Measurements from ENCODE around the gene PIWIL1. TPM values are rescaled to one million over a fixed set of nuclear protein-coding genes. Genes with fewer than 3 reads are reported as not detected.

Gene PIWIL1
- total and polyA plus RNA-seq, 2 donors (not counting 1 experiment from before 2014, with no cell fraction given): not detected

DNA sequence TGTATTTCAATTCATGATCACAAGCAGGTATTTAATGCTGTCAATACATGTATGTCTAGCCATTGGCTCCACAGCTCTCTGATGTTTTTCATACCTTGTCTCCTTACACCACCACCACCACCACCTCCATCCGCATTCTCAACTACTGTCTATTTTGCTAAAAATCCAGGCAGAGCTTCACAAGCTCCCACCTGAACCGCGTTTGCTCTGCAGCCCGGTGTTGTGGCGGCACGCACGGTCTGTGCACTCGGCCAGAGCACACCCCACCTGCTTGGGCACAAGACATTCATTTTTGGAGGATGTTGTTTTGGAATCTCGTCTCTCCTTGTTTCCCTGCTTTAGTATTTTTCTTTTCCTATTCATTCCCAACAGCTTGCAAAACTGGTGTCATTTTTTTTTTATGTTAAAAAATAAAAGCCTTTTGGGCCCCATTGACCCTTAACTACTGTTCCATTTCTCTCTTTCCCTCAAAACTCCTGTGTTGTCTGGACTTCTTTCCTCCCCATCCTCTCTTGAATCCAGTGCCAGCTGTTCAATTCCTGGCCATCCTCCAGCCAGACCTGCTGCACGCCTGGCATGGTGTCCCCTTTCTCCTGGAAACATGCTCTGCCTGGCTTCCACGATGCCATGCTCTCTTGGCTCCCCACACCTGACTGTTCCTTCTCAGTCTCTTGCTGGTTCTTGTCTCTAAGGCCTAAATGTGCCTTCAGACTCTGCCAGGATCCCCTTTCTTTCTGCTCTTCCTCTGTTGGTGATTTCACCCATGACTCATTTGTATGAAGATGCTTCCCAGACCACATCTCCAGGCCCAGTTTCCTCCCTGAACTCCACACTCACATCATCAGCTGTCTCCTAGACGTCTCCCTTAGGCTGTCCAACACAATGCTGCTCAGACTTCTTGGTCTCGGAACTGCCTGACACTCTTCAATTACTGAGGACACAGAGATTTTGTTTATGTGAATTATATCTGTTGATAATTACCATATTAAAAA, 37.9 kb downstream of the PIWIL1 start:
- Histone ChIP-seq H3K79me2 (ENCODE audit: control insufficient read depth, insufficient read depth, low read length) (no peaks in the 10 kb centered on the region), H3K4me2 (ENCODE audit: extremely low read depth, insufficient read depth, low read length) (no peak overlapping the region), H3K4me1 (ENCODE audit: control insufficient read depth, extremely low read depth, insufficient read depth, low read length) (no peaks in the 10 kb centered on the region), H3K27me3 (ENCODE audit: control insufficient read depth, insufficient read depth, low read length) (no peaks in the 10 kb centered on the region), H3K9me3 (ENCODE audit: control insufficient read depth, insufficient read depth, low read depth, low read length) (no peaks in the 10 kb centered on the region), H2AFZ (ENCODE audit: low read length) (no peak overlapping the region), H3K27ac (ENCODE audit: insufficient read depth, low read length) (no peak overlapping the region), H3K4me3 (replicated peaks in 1 of 4; ENCODE audit: control extremely low read depth in 1 of 4, insufficient read depth in 1 of 4, low read depth in 3 of 4, low read length in 4 of 4) (no peak overlapping the region), H4K20me1 (ENCODE audit: control insufficient read depth, extremely low read depth, insufficient read depth, low read length) (no peaks in the 10 kb centered on the region), H3K36me3 (ENCODE audit: control insufficient read depth, insufficient read depth, low read length) (no peaks in the 10 kb centered on the region), H3K9ac (ENCODE audit: insufficient read depth, low read length) (no peak overlapping the region)
- DNase-seq (ENCODE audit: low read depth in 2 of 2): no peak
- TF ChIP-seq, protein P1, sequence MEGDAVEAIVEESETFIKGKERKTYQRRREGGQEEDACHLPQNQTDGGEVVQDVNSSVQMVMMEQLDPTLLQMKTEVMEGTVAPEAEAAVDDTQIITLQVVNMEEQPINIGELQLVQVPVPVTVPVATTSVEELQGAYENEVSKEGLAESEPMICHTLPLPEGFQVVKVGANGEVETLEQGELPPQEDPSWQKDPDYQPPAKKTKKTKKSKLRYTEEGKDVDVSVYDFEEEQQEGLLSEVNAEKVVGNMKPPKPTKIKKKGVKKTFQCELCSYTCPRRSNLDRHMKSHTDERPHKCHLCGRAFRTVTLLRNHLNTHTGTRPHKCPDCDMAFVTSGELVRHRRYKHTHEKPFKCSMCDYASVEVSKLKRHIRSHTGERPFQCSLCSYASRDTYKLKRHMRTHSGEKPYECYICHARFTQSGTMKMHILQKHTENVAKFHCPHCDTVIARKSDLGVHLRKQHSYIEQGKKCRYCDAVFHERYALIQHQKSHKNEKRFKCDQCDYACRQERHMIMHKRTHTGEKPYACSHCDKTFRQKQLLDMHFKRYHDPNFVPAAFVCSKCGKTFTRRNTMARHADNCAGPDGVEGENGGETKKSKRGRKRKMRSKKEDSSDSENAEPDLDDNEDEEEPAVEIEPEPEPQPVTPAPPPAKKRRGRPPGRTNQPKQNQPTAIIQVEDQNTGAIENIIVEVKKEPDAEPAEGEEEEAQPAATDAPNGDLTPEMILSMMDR (conservative IDR thresholded peaks at IDR 0.05 in 1 of 2, IDR thresholded peaks at IDR 0.05 in 1 of 2; ENCODE audit: low read depth in 1 of 2, low read length in 2 of 2): no peak
- TF ChIP-seq EZH2 (IDR thresholded peaks at IDR 0.05; ENCODE audit: low read length, missing control alignments): no peak

DNA sequence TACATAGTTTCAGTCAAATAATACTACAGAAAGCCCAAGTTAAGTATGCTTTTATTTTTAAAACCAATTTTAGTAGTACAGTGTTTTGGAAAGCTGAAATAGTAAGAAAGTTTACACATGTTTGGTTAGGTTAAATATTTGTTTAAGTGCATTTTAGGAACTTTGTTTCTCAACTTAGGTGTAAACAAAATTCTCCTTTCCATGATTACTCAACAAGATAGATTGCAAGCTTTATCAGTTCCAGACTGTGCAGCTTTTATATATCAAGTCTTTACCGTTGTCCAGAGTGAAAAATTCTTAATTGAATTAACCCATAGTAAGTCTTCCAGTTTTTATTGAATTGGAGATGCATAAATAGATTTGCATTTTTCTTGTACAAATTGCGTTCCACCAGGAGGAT, 45.1 kb downstream of the PIWIL1 start:
- no peaks in the 10 kb centered on the region for H4K20me1 ChIP-seq (ENCODE audit: control insufficient read depth, extremely low read depth, insufficient read depth, low read length)
- no peaks in the 10 kb centered on the region for H3K36me3 ChIP-seq (ENCODE audit: control insufficient read depth, insufficient read depth, low read length)
- no peaks in the 10 kb centered on the region for H3K9me3 ChIP-seq (ENCODE audit: control insufficient read depth, insufficient read depth, low read depth, low read length)
- TF ChIP-seq, protein P1 (conservative IDR thresholded peaks at IDR 0.05 in 1 of 2, IDR thresholded peaks at IDR 0.05 in 1 of 2; ENCODE audit: low read depth in 1 of 2, low read length in 2 of 2): no peak
- no peak for TF ChIP-seq EZH2 (IDR thresholded peaks at IDR 0.05; ENCODE audit: low read length, missing control alignments)
- H3K27me3 ChIP-seq (ENCODE audit: control insufficient read depth, insufficient read depth, low read length): no peaks in the 10 kb centered on the region
- H3K9ac ChIP-seq (ENCODE audit: insufficient read depth, low read length): no peak overlapping the region
- no peak overlapping the region for H2AFZ ChIP-seq (ENCODE audit: low read length)
- no peaks in the 10 kb centered on the region for H3K79me2 ChIP-seq (ENCODE audit: control insufficient read depth, insufficient read depth, low read length)
- no peak overlapping the region for H3K4me3 ChIP-seq (replicated peaks in 1 of 4; ENCODE audit: control extremely low read depth in 1 of 4, insufficient read depth in 1 of 4, low read depth in 3 of 4, low read length in 4 of 4)
- DNase-seq (ENCODE audit: low read depth in 2 of 2): no peak
- no peak overlapping the region for H3K27ac ChIP-seq (ENCODE audit: insufficient read depth, low read length)
- no peaks in the 10 kb centered on the region for H3K4me1 ChIP-seq (ENCODE audit: control insufficient read depth, extremely low read depth, insufficient read depth, low read length)
- no peak overlapping the region for H3K4me2 ChIP-seq (ENCODE audit: extremely low read depth, insufficient read depth, low read length)

DNA sequence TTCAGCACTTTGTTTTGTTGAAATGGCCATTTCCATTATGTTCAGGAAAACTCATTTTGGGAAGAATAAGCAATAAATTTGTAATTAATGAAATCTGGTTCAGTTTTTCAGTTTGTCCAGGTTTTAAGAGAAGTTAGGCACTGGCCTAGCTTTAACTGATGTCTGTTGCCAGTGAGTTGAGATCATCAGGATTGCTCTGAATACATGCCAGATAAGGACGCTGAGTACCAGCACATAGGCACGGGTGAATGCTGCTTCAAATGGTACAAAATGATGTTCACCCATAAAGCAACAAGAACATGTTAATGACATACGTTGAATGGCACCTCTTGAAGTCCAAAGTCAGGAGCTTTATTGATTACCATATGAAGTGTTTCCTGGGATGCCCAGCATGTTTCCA, 46.5 kb downstream of the PIWIL1 start:
- H3K27ac ChIP-seq (ENCODE audit: insufficient read depth, low read length): no peak overlapping the region
- TF ChIP-seq, protein P1 (conservative IDR thresholded peaks at IDR 0.05 in 1 of 2, IDR thresholded peaks at IDR 0.05 in 1 of 2; ENCODE audit: low read depth in 1 of 2, low read length in 2 of 2): no peak
- TF ChIP-seq EZH2 (IDR thresholded peaks at IDR 0.05; ENCODE audit: low read length, missing control alignments): no peak
- H3K4me1 ChIP-seq (ENCODE audit: control insufficient read depth, extremely low read depth, insufficient read depth, low read length): no peaks in the 10 kb centered on the region
- no peak overlapping the region for H3K4me2 ChIP-seq (ENCODE audit: extremely low read depth, insufficient read depth, low read length)
- H2AFZ ChIP-seq (ENCODE audit: low read length): no peak overlapping the region
- no peak overlapping the region for H3K9ac ChIP-seq (ENCODE audit: insufficient read depth, low read length)
- DNase-seq (ENCODE audit: low read depth in 2 of 2): no peak
- no peaks in the 10 kb centered on the region for H3K27me3 ChIP-seq (ENCODE audit: control insufficient read depth, insufficient read depth, low read length)
- no peaks in the 10 kb centered on the region for H3K79me2 ChIP-seq (ENCODE audit: control insufficient read depth, insufficient read depth, low read length)
- H4K20me1 ChIP-seq (ENCODE audit: control insufficient read depth, extremely low read depth, insufficient read depth, low read length): no peaks in the 10 kb centered on the region
- no peak overlapping the region for H3K4me3 ChIP-seq (replicated peaks in 1 of 4; ENCODE audit: control extremely low read depth in 1 of 4, insufficient read depth in 1 of 4, low read depth in 3 of 4, low read length in 4 of 4)
- H3K36me3 ChIP-seq (ENCODE audit: control insufficient read depth, insufficient read depth, low read length): no peaks in the 10 kb centered on the region
- no peaks in the 10 kb centered on the region for H3K9me3 ChIP-seq (ENCODE audit: control insufficient read depth, insufficient read depth, low read depth, low read length)

All from fibroblast of lung (primary cell).